GM12873 (cell line): ENCODE results near the gene DRD3.

Experiments used
- CTCF ChIP-seq: IDR thresholded peaks from 2 replicates; pipeline ENCODE4 v1.5.1; 2012; ENCODE audit warnings: low read depth, mild to moderate bottlenecking, moderate library complexity, low read length, control low read depth; ENCODE audit not compliant: insufficient read depth; ENCODE audit errors: missing control alignments

The DRD3 gene

GRCh38 chr3:114104414-114104813, 74.4 kb downstream of the DRD3 start:
- TF ChIP-seq CTCF: no peak

- no peak for TF ChIP-seq CTCF
Measured at GRCh38 chr3:114103858-114104257, 75.0 kb downstream of the DRD3 start.

- TF ChIP-seq CTCF: no peak
Measured at GRCh38 chr3:114103181-114103580, 75.7 kb downstream of the DRD3 start.

- no peak for TF ChIP-seq CTCF
Measured at GRCh38 chr3:114101101-114101500, 77.8 kb downstream of the DRD3 start.

GRCh38 chr3:114095796-114096195, 83.1 kb downstream of the DRD3 start:
- no peak for TF ChIP-seq CTCF

- no peak for TF ChIP-seq CTCF
Measured at GRCh38 chr3:114093596-114093995, 85.3 kb downstream of the DRD3 start.

GRCh38 chr3:114093016-114093380, 85.9 kb downstream of the DRD3 start:
- TF ChIP-seq CTCF: no peak
